Effector memory CD4-positive, alpha-beta T cell (primary cell): ENCODE results near the gene APCDD1L.
"Not testable (repeated sequence)": the region's sequence is repeated elsewhere in the genome, so short reads cannot be mapped to it uniquely, and the experiment has no call there.

Source experiments
- DNase-seq, 3 donors: peaks; one replicate each; pipeline ENCODE4 v3.0.0-alpha.2; 2020
- H3K27ac ChIP-seq: 2 replicates; pipeline ENCODE4 v1.7.0; 2013; ENCODE audit warnings: mild to moderate bottlenecking, low read length, moderate library complexity; ENCODE audit not compliant: insufficient read depth, poor library complexity, severe bottlenecking
- H3K27me3 ChIP-seq: replicated peaks from 2 replicates; pipeline ENCODE4 v1.7.0; 2013; ENCODE audit warnings: mild to moderate bottlenecking, low read length; ENCODE audit not compliant: insufficient read depth, control insufficient read depth, poor library complexity, severe bottlenecking
- H3K36me3 ChIP-seq: 2 replicates; pipeline ENCODE4 v1.7.0; 2013; ENCODE audit warnings: mild to moderate bottlenecking, low read length, moderate library complexity; ENCODE audit not compliant: control insufficient read depth, insufficient read depth
- H3K4me1 ChIP-seq: 2 replicates; pipeline ENCODE4 v1.7.0; 2013; ENCODE audit warnings: low read length, mild to moderate bottlenecking; ENCODE audit not compliant: control insufficient read depth, insufficient read depth, poor library complexity, severe bottlenecking
- H3K4me3 ChIP-seq: 2 replicates; pipeline ENCODE4 v1.7.0; 2013; ENCODE audit warnings: low read length, low read depth, mild to moderate bottlenecking; ENCODE audit not compliant: insufficient read depth, poor library complexity, severe bottlenecking
- H3K9me3 ChIP-seq: 2 replicates; pipeline ENCODE4 v1.7.0; 2013; ENCODE audit warnings: mild to moderate bottlenecking, low read length, moderate library complexity; ENCODE audit not compliant: control insufficient read depth

The APCDD1L gene

GRCh38 chr20:58433029-58433647 lies 82.1 kb downstream of the APCDD1L start:
- H3K36me3 ChIP-seq, result no peaks in the 10 kb centered on the region
- H3K4me3 ChIP-seq, result no peak overlapping the region
- no peaks in the 10 kb centered on the region for H3K27me3 ChIP-seq
- no peak overlapping the region for H3K27ac ChIP-seq
- no peaks in the 10 kb centered on the region for H3K4me1 ChIP-seq
- H3K9me3 ChIP-seq, result no peaks in the 10 kb centered on the region
- DNase-seq, result no peak

GRCh38 chr20:58432186-58432954 lies 82.8 kb downstream of the APCDD1L start:
- H3K4me1 ChIP-seq, result no peaks in the 10 kb centered on the region
- no peaks in the 10 kb centered on the region for H3K27me3 ChIP-seq
- H3K4me3 ChIP-seq, result no peak overlapping the region
- no peaks in the 10 kb centered on the region for H3K36me3 ChIP-seq
- no peak for DNase-seq
- H3K27ac ChIP-seq, result no peak overlapping the region
- H3K9me3 ChIP-seq, result no peaks in the 10 kb centered on the region

GRCh38 chr20:58431134-58431533 lies 84.1 kb downstream of the APCDD1L start:
- Histone ChIP-seq H3K9me3 (no peaks in the 10 kb centered on the region), H3K4me1 (no peaks in the 10 kb centered on the region), H3K36me3 (no peaks in the 10 kb centered on the region), H3K27ac (no peak overlapping the region), H3K27me3 (no peaks in the 10 kb centered on the region), H3K4me3 (no peak overlapping the region)
- DNase-seq, result no peak

GRCh38 chr20:58429303-58429702 lies 85.9 kb downstream of the APCDD1L start:
- Histone ChIP-seq H3K27ac (no peak overlapping the region), H3K27me3 (no peaks in the 10 kb centered on the region), H3K4me3 (no peak overlapping the region), H3K36me3 (peaks cover under 1% of the 10 kb centered on the region), H3K4me1 (no peaks in the 10 kb centered on the region), H3K9me3 (no peaks in the 10 kb centered on the region)
- no peak for DNase-seq

GRCh38 chr20:58428364-58428763 lies 86.8 kb downstream of the APCDD1L start:
- no peaks in the 10 kb centered on the region for H3K9me3 ChIP-seq
- peaks cover 5% of the 10 kb centered on the region for H3K36me3 ChIP-seq
- DNase-seq, result no peak
- no peak overlapping the region for H3K27ac ChIP-seq
- no peaks in the 10 kb centered on the region for H3K4me1 ChIP-seq
- no peak overlapping the region for H3K4me3 ChIP-seq
- H3K27me3 ChIP-seq, result no peaks in the 10 kb centered on the region

GRCh38 chr20:58427571-58427970 lies 87.6 kb downstream of the APCDD1L start:
- not testable (repeated sequence) for H3K4me1 ChIP-seq, DNase-seq

GRCh38 chr20:58424218-58424969 lies 90.8 kb downstream of the APCDD1L start:
- H3K27me3 ChIP-seq, result no peaks in the 10 kb centered on the region
- peaks cover 14% of the 10 kb centered on the region for H3K36me3 ChIP-seq
- no peaks in the 10 kb centered on the region for H3K9me3 ChIP-seq
- no peak overlapping the region for H3K4me3 ChIP-seq
- no peaks in the 10 kb centered on the region for H3K4me1 ChIP-seq
- no peak overlapping the region for H3K27ac ChIP-seq
- DNase-seq, result no peak

More at GRCh38 chr20:58427571-58427970, 87.6 kb downstream of the APCDD1L start:
- H3K27ac ChIP-seq, H3K9me3 ChIP-seq, H3K27me3 ChIP-seq, H3K36me3 ChIP-seq, H3K4me3 ChIP-seq: not testable (repeated sequence)

- Histone ChIP-seq H3K27me3 (no peaks in the 10 kb centered on the region), H3K36me3 (peaks cover 19% of the 10 kb centered on the region)
- DNase-seq, result no peak
Observed at GRCh38 chr20:58421497-58421850, 93.7 kb downstream of the APCDD1L start.

GRCh38 chr20:58420798-58421496 lies 94.3 kb downstream of the APCDD1L start:
- DNase-seq, result no peak
- Histone ChIP-seq H3K27ac (no peak overlapping the region), H3K9me3 (no peaks in the 10 kb centered on the region), H3K36me3 (peaks cover 19% of the 10 kb centered on the region), H3K27me3 (no peaks in the 10 kb centered on the region), H3K4me1 (peaks cover 9% of the 10 kb centered on the region), H3K4me3 (no peak overlapping the region)

More at GRCh38 chr20:58421497-58421850, 93.7 kb downstream of the APCDD1L start:
- Histone ChIP-seq H3K27ac (no peak overlapping the region), H3K4me1 (peaks cover 8% of the 10 kb centered on the region), H3K9me3 (no peaks in the 10 kb centered on the region), H3K4me3 (no peak overlapping the region)
